ENCODE measurements around the gene GP2.

DNA sequence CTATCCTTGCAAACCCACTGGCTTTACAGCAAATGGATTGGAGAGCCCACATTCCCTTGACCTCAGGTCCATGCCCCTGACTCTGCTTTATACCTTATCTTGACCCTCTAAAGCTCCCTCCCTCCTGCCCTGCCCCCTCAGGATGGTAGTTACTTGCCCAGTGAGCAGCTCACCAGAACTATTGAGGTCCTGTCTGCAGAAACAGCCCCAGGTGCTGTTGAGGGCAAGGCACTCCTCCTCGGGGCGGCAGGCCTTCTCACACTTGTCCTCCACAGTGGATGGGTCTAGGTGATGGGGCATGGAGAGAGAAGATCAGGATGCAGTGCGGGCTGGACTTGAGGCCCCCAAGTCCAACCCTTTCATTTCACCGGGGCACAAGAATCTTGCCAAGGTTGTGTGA lies 4.6 kb downstream of the GP2 start:
- TF ChIP-seq POLR2AphosphoS5 (IDR thresholded peaks at IDR 0.05; ENCODE audit: insufficient read depth in 1 of 2, low read depth in 1 of 2): no peak
- no peak for TF ChIP-seq POLR2A (IDR thresholded peaks at IDR 0.05)
